Tibial nerve (tissue), 4 donors: Measurements from ENCODE around the gene CACHD1. TPM values are rescaled to one million over a fixed set of nuclear protein-coding genes. Genes with fewer than 3 reads are reported as not detected.

Source experiments
- DNase-seq, 2 donors: peaks; one replicate each; pipeline ENCODE4 v3.0.0-alpha.2; 2019; ENCODE audit warnings: low spot score in 2 of 2
- H3K27ac ChIP-seq, 4 donors: fragments of 200-600 bp; sonication (generic) in 3 of 4; one replicate each; pipeline ENCODE4 v1.5.1; 2017 to 2019; ENCODE audit warnings: mild to moderate bottlenecking in 1 of 4
- H3K27me3 ChIP-seq, 2 donors: fragments of 200-600 bp; sonication (generic) in 1 of 2; one replicate each; pipeline versions ENCODE4 v1.5.1 to v1.6.0; 2017 to 2019
- H3K36me3 ChIP-seq, 3 donors: fragments of 200-600 bp; sonication (generic); one replicate each; pipeline ENCODE4 v1.5.1; 2018 to 2019
- H3K4me1 ChIP-seq, 4 donors: fragments of 200-600 bp; sonication (generic) in 3 of 4; one replicate each; pipeline ENCODE4 v1.5.1; 2017 to 2019
- H3K4me3 ChIP-seq, 4 donors: fragments of 200-600 bp; sonication (generic) in 3 of 4; one replicate each; pipeline ENCODE4 v1.5.1; 2017 to 2019; ENCODE audit warnings: mild to moderate bottlenecking in 1 of 4, moderate library complexity in 1 of 4
- H3K9me3 ChIP-seq, 4 donors: fragments of 200-600 bp; sonication (generic) in 3 of 4; one replicate each; pipeline ENCODE4 v1.5.1; 2017 to 2019
- CTCF ChIP-seq, 5 experiments: fragments of 200-600 bp in 3 of 5; fragments of 450-650 bp in 2 of 5; sonication (generic) in 3 of 5; IDR thresholded peaks; one replicate each; pipeline ENCODE4 v1.5.1; 2016 to 2019; ENCODE audit warnings: antibody characterized with exemption in 5 of 5, mild to moderate bottlenecking in 3 of 5, moderate library complexity in 2 of 5
- EP300 ChIP-seq, 2 donors: sonication (generic); formaldehyde crosslinking; IDR thresholded peaks; one replicate each; pipeline ENCODE4 v1.6.1; 2017; ENCODE audit warnings: antibody characterized with exemption in 2 of 2, mild to moderate bottlenecking in 1 of 2
- POLR2A ChIP-seq, 2 donors: fragments of 450-650 bp; IDR thresholded peaks; one replicate each; pipeline ENCODE4 v1.6.1; 2017; ENCODE audit warnings: antibody characterized with exemption in 2 of 2, mild to moderate bottlenecking in 2 of 2, moderate library complexity in 2 of 2
- WGBS, 2 donors: methylation state at CpG; one replicate each; pipeline ENCODE4 v1.1.5; 2018; 5-methylcytosine and 5-hydroxymethylcytosine counted together
- total RNA-seq, 4 donors: library from RNA; depleted of rRNA; stranded (reverse); fragments of >200 nt; gene quantifications; one replicate each; pipeline ENCODE4 v1.1.0, GENCODE V29; 2016

The CACHD1 gene
- total RNA-seq, 4 donors from 2014 or later: 7.4 to 15.9 (median 10.0) TPM

GRCh38 chr1:64705591-64705990 lies 235.7 kb downstream of the CACHD1 start:
- DNase-seq: no peak
- H3K4me3 ChIP-seq: no peak overlapping the region
- H3K27me3 ChIP-seq: no peaks in the 10 kb centered on the region
- H3K36me3 ChIP-seq: no peaks in the 10 kb centered on the region
- no peaks in the 10 kb centered on the region for H3K4me1 ChIP-seq
- WGBS, 2 donors: 10 to 22% methylated on average over 1 of the region's 1 CpG
- no peaks in the 10 kb centered on the region for H3K9me3 ChIP-seq
- TF ChIP-seq CTCF (IDR thresholded peaks at IDR 0.05): no peak
- TF ChIP-seq POLR2A (IDR thresholded peaks at IDR 0.05): no peak
- no peak for TF ChIP-seq EP300 (IDR thresholded peaks at IDR 0.05)
- H3K27ac ChIP-seq: no peak overlapping the region

DNA sequence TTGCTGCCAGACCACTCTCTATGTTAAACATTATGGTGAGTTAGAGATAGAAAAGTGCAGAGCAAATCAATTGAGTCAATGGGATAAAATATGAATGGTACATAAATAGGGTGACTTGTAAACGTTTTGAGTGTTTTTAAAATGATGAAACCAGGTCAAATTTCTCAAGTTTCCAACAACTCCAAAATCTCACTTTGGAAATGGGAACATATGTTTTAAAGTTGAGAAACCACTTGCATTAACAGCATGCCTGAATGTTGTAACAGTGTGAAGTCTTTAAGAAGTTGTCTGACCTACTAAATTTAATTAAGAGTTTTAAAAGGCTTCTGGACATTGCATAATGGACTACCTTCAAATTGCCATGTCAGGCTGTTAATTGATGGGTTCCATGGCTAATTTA lies 241.3 kb downstream of the CACHD1 start:
- no peaks in the 10 kb centered on the region for H3K9me3 ChIP-seq
- H3K36me3 ChIP-seq: no peaks in the 10 kb centered on the region
- WGBS, 2 donors: 47 to 51% methylated on average over 1 of the region's 1 CpG
- no peak overlapping the region for H3K27ac ChIP-seq
- no peaks in the 10 kb centered on the region for H3K27me3 ChIP-seq
- no peak overlapping the region for H3K4me3 ChIP-seq
- no peak for TF ChIP-seq CTCF (IDR thresholded peaks at IDR 0.05)
- no peak for TF ChIP-seq EP300 (IDR thresholded peaks at IDR 0.05)
- TF ChIP-seq POLR2A (IDR thresholded peaks at IDR 0.05): no peak
- DNase-seq: no peak
- H3K4me1 ChIP-seq: no peaks in the 10 kb centered on the region

- no peak overlapping the region for H3K27ac ChIP-seq
- H3K36me3 ChIP-seq: no peaks in the 10 kb centered on the region
Observed at GRCh38 chr1:64712049-64712448, 242.1 kb downstream of the CACHD1 start.

GRCh38 chr1:64715186-64715585 lies 245.3 kb downstream of the CACHD1 start:
- H3K4me3 ChIP-seq: no peak overlapping the region
- no peak overlapping the region for H3K27ac ChIP-seq
- no peak for DNase-seq
- TF ChIP-seq POLR2A (IDR thresholded peaks at IDR 0.05) (no peak), CTCF (IDR thresholded peaks at IDR 0.05) (no peak), EP300 (IDR thresholded peaks at IDR 0.05) (no peak)
- 73 to 78% methylated on average over 2 of the region's 2 CpGs for WGBS, 2 donors
- H3K4me1 ChIP-seq: no peaks in the 10 kb centered on the region
- no peaks in the 10 kb centered on the region for H3K36me3 ChIP-seq
- no peaks in the 10 kb centered on the region for H3K9me3 ChIP-seq
- no peaks in the 10 kb centered on the region for H3K27me3 ChIP-seq

More at GRCh38 chr1:64712049-64712448, 242.1 kb downstream of the CACHD1 start:
- no peaks in the 10 kb centered on the region for H3K27me3 ChIP-seq
- DNase-seq: no peak
- WGBS, 2 donors: 75 to 76% methylated on average over 2 of the region's 2 CpGs
- no peaks in the 10 kb centered on the region for H3K4me1 ChIP-seq
- no peak overlapping the region for H3K4me3 ChIP-seq
- H3K9me3 ChIP-seq: no peaks in the 10 kb centered on the region
- no peak for TF ChIP-seq POLR2A (IDR thresholded peaks at IDR 0.05)
- TF ChIP-seq CTCF (IDR thresholded peaks at IDR 0.05): no peak
- no peak for TF ChIP-seq EP300 (IDR thresholded peaks at IDR 0.05)

- 53 to 58% methylated on average over 2 of the region's 2 CpGs for WGBS, 2 donors
- no peaks in the 10 kb centered on the region for H3K4me1 ChIP-seq
- H3K27me3 ChIP-seq: no peaks in the 10 kb centered on the region
- no peaks in the 10 kb centered on the region for H3K9me3 ChIP-seq
- no peak overlapping the region for H3K27ac ChIP-seq
- DNase-seq: no peak
- no peak overlapping the region for H3K4me3 ChIP-seq
- TF ChIP-seq EP300 (IDR thresholded peaks at IDR 0.05) (no peak), POLR2A (IDR thresholded peaks at IDR 0.05) (no peak), CTCF (IDR thresholded peaks at IDR 0.05) (no peak)
- no peaks in the 10 kb centered on the region for H3K36me3 ChIP-seq
Observed at GRCh38 chr1:64721135-64721534, 251.2 kb downstream of the CACHD1 start.
